Kasumi-1 (cell line): ENCODE results near the gene KCTD12.

ENCODE experiments used
- DNase-seq, 2 experiments: peaks; one replicate each; lab custom pipeline; 2025; lab: John Stamatoyannopoulos, UW

KCTD12 gene

DNA sequence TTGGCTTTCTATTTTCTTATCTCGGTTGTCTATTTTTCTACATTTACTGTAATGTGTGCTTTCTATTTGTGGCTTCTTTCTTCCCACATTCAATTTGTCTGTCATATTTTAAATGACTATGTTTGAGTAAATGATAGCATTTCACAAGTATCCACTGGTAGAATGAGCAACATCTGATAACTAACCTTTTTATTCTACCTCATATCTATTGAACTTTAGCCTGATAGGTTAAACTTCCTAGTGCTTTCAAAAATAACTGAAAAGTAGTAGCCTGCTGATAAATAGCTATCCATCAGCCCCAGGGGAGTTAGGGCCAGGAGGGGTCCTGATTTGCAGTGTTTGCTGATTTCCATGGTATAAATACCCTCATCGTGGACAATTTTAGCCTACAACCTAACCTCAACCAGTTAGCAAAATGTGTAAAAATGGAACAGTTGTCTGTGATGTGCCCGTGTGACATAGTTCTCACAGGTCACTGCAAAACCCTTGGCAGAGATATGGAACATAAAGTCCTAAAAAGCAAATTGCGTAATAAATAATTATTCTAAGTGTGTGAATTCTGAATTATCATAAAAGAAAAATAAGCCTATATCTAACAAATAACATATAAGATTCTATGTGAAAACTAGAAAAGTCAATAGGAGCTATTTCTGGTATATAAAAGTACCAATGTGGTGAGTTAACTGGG, 32.1 kb downstream of the KCTD12 start:
- no peak for DNase-seq

DNA sequence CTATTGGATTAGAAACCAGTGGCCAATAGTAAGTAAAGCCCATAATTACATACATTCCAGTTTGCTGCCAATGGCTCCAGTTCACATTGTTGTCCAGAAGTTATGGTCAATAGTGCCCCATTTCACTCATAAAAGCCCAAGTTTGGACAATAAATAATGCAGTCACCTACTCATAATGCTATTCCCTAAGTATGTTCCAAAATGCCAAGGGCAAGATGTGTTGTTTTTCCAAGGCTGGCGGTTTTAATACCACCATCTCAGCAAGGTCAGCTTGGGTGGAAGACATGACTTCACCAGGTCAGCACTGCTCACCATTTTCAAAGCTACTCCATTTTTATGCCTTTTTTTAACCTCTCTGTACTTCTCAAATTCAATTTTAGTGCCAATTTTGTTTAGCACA, 32.7 kb downstream of the KCTD12 start:
- no peak for DNase-seq

DNA sequence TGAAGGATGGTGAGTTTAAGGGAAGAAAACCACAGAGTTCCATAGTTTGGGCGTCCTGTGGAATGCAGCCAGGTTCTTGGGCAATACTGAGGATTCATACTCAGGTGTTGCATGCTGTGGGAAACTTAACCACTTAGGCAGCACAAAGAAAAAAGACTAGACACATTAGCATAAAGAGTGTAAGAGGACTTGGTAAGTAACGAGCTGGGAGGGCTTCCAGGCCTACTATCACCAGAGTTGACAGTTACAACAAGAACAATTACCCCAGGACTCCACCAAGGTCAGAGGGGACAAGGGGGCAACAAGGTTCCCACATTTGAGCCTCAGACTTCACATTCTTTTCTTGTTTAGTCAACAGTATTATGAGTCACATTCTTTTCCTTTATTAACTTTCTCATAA, 33.2 kb downstream of the KCTD12 start:
- DNase-seq = no peak

DNA sequence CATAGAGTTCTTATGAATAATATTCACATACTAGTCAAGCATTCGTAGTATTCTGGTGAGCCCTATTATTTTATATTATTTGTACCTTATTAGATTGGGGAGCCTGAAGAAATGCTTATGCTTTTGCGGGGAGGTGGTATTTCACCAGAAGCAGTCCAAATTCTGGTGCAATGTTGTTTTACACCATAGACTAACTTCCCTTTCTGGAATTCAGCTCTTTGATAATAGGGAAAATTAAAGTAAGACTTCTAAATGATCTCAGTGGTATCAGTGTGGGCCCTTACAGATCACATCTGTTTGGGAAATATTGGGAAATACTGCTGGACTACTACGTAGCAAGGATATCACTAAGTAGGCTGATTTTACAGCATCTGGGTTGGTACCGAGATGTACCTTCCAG, 34.2 kb downstream of the KCTD12 start:
- no peak for DNase-seq

DNA sequence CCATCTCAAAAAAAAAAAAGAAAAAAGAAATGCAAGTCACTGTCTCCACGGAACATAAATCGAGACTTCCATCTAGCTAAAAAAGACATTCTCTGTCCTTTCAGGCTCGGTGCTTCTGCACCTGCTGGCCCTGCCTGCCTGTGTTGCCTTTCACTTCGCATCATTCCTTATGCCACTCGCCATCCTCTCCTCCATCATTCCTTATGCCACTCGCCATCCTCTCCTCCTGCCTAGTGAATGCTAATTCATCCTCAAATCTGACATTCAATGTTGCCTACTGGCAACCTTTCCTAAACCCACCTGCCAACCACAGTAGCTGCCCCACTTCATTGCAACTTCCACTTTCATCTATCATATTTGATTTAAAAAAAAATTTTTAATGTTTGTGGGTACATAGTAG, 36.7 kb downstream of the KCTD12 start:
- DNase-seq = no peak

DNA sequence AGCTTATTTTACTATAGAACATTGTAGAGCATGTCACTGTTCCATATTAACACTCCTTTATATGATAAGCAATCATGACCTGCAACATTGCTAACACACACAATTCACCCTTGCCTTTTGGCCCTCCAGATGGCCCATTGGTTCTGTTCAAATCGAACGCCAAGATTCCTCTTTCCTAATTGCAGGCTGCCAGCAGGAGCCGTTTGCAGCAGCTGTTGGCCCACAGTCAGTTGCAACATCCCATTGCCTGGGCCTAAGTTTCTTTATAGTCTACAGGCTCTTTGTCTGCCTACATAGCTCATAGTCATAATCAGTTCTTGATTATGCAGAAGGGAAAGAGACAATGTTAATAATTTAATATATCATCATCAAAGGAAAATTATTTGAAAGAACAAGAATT, 37.6 kb downstream of the KCTD12 start:
- DNase-seq = peak; percentile 39 to 56

DNA sequence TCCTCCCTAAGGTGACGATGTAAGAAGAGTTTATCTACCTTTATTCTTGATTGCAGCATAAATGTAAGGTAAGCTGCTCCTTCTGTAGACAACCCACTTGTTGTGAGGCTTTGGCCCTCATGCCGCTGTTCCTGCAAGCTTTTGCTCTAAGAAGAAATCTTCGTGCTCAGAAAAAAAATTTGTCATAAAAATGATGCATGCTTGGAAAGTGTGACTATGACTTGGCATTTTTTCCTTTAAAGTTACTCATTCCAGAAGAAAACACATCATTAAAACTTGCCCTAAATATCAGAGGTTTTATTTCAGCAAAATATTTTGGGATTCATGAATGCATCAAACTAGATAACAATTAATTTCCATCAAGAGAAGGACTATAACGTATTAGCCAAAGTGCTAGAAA, 39.8 kb downstream of the KCTD12 start:
- DNase-seq = no peak

DNA sequence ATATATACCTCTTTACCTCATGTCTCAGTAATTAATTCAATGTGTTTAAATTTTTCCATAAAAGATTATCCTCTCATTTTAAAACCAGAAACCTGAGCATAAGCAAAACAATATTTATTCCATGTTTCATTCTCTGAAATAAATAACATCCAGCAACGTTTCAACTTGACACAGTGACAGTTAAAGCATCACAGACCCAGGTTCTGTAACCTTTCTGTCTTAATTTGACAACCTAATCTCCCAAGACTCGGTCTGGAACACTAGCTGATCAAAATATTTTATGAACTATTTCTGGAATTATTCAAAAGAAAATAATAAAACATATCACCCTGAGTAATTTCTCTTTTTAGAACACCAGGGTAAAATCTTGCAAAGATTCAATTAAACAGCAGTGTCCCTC, 40.3 kb downstream of the KCTD12 start:
- no peak for DNase-seq

DNA sequence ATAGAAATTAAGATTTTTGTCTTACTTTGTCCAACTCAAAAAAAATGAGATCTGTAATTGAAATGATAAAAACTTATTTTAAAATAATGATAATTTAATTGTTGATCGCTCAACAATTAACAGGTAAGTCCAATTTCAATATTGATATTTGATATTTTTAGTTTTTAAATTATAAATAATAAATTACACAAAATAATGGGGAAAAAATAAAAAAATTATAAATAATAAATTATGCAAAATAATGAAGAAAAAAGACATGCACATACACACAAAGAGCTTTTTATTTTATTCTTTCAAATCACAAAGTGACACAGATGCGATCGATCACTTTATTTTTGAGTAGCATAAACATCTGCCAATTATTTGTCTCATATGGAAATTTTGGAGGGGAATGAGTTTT, 40.8 kb downstream of the KCTD12 start:
- no peak for DNase-seq

DNA sequence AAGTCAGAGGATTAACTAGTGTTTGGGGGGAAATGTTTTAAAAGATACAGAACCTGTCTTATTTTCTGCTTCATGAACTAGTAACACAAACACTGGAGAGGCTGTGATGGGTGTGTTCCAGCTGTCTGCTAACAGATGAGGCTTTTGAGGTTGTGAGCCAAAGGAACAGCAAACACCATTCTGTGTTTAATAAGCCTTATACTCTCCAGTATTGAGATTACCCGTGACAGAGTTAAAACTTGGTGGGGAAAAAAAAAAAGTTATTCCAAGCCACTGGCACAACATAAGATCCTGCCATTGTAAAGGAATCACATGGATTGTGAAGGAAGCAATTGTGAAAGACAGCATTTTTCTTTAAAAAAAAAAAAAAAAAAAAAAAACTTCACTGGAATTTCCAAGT, 48.4 kb downstream of the KCTD12 start:
- DNase-seq = no peak

DNA sequence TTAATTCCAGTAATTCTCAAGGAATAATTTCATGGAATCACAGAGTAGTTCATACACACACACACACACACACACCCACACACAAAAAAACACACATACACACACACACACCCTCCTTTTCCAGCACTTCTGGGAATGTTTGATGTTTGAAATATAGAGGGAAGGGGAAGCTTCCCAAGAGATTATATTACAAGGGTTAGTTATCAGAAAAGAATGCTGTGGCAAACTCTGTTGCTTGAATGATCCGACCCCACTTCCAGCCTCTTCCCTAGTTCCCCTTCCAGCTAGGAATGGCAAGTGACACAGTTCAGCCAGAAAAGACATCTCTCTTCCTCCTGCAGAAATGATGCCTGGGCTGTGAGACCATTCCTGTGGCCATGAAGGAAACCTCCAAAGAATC, 49.9 kb downstream of the KCTD12 start:
- DNase-seq = no peak

DNA sequence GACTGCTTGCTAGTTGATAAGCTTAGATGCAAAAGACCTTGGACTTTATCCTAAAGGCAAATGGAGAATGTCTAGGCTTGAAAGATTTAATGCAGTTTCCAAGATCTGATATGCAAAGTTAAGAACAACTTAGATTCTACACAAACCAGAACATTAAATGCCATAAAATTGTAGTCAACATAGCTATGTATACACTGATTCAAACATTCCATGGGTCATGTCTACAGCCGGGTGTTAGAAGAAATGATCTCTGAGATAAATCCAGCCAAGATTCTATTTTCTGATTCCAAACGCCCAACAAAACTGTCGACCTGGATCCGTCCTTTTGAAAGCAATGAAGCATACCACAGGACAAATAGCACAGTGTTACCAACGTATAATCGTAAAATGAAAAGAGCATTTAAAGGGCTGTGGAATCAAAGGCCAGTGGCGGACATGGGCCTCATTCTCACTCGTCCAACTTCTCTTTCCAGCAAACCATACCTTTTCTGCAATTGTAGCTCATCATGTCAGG, 52.7 kb downstream of the KCTD12 start:
- no peak for DNase-seq

DNA sequence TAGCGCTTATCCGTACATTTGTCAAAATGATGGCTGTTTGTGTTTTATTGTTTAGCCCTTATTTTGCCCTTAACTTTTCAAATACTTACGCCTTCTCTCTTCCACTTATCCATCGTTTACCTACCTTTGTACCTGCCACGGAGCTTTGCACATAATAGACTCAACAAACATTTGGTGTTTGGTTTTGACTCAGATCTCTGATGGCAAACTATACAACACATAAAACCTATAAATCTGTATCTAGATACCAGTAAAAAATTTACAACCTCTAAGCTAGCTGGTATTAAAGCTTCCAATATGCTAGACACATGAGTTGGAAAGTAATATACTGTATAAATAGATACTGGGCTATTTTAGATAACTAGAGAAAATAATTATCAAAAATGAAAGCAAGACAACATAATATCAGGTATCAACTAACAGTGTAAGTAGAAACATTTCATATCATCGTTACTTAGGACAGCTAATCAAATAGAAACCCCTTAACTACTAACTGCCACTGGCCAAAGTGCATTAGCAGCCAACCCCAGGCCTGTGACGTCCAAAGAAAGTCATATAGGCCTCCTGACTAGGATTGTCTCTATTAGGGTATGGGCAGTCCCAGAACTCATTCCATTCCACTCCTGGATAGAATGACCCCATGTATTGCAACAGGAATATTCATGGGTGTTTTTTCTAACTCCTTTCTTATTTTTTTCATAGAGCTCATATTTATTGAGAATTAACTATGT, 53.8 kb downstream of the KCTD12 start:
- DNase-seq = no peak

DNA sequence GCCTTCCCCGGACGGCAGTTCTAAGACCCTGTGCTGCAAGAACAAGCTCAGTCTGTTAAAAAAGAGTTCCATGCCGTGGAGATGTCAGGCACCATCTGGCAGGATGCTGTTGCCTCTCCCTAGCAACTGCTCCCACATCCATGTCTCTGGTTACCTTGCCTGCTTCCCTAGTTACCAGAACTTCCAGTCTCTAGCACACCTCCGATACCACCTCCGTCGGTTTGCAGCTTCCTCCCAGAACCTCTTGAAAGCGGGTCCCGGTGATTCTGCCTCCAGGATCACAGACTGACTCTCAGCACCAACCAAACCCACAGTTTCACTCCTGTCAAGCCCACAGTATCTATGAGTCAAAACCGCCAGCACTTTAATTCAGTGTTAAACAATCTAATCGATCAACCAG, 55.4 kb downstream of the KCTD12 start:
- DNase-seq = no peak
